ENCODE measurements around the gene NME4.

Gene NME4

DNA sequence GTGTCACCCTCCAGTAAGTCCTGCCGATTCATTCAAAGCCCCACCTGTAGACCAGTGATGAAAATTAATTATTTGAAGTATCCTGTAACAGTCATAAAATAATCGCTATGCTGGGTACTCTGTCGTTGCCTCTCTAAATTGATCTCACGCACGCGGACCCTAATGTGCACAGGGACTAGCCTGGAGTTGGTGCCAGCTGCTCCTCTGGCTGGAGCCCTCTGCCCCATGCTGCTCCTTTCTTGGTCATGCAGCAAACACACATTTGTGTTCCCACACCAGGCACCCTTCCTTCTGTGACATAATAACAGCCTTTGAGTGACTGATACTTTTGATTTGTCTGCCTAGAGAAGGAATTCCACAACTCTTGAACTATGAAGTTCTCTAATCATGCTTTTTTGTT lies 44.4 kb downstream of the NME4 start:
- no peak overlapping the region for H3K27ac ChIP-seq
- TF ChIP-seq, protein P1, sequence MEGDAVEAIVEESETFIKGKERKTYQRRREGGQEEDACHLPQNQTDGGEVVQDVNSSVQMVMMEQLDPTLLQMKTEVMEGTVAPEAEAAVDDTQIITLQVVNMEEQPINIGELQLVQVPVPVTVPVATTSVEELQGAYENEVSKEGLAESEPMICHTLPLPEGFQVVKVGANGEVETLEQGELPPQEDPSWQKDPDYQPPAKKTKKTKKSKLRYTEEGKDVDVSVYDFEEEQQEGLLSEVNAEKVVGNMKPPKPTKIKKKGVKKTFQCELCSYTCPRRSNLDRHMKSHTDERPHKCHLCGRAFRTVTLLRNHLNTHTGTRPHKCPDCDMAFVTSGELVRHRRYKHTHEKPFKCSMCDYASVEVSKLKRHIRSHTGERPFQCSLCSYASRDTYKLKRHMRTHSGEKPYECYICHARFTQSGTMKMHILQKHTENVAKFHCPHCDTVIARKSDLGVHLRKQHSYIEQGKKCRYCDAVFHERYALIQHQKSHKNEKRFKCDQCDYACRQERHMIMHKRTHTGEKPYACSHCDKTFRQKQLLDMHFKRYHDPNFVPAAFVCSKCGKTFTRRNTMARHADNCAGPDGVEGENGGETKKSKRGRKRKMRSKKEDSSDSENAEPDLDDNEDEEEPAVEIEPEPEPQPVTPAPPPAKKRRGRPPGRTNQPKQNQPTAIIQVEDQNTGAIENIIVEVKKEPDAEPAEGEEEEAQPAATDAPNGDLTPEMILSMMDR (conservative IDR thresholded peaks at IDR 0.05) = no peak
- no peak for TF ChIP-seq ZFX (IDR thresholded peaks at IDR 0.05)

DNA sequence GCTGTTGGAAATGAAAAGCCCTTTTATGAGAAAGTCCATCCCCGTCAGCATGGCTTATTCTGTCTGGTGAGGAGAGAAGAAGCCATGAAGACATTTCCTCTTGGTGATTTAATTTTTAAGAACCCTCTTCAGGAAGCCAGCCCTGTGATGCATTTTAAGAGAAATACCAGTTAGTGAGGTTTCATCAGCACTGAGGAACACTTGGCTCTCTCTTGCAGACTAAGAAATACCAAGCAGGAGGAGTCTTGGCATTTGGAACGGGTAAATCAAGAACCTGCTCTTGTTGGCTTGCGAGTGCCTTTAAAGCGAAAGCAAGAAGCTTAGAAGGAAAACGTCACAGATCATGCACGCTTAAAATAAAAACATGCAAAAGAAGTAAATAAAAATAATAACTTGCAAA lies 46.0 kb downstream of the NME4 start:
- H3K27ac ChIP-seq = peak overlapping the region; percentile 59; the same call in 1 of the 2 replicates
- no peak for TF ChIP-seq ZFX (IDR thresholded peaks at IDR 0.05)
- TF ChIP-seq, protein P1 (conservative IDR thresholded peaks at IDR 0.05) = no peak

DNA sequence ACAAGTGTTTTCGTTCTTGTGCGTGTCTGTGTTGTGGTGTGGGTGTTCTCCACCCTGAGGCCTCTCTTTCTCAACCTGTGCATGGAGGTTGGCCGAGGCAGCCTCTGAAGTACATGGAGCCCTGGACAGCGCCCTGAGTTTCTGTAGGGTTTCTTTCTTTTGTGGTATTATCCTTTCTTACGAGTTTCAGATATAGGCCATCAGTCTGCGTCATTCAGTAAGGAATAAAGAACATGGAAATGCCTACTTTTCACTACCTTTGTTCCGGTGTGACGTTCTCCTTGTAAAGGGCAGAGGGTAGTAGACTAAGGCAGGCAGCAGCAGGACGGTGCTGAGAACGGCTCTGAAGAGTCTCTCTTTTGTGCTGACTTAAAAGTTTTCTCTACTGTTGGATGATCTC lies 47.0 kb downstream of the NME4 start:
- peak overlapping the region; percentile 59; the same call in 1 of the 2 replicates for H3K27ac ChIP-seq
- TF ChIP-seq ZFX (IDR thresholded peaks at IDR 0.05) = no peak

DNA sequence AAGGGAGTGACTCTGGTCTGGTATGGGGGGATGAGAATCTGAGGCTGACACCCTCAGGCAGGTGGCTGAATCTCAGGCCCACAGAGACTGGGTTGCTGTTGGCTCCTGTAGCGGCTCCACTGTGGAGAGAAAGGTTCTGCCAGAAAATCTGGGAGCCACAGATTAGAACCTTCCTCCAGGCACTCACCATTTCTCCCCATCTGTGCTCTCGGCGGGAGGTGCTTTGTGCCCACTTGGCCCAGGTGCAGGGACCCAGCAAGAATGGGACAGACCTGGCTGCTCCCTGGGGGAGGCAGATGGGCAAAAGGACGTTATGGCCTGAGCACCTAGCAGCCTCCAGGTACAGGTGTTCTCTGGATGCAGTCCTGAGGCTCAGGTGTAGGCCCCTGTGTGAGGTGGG lies 48.6 kb downstream of the NME4 start:
- H3K27ac ChIP-seq = no peak overlapping the region
- no peak for TF ChIP-seq ZFX (IDR thresholded peaks at IDR 0.05)
- TF ChIP-seq, protein P1 (conservative IDR thresholded peaks at IDR 0.05) = no peak
